DMS53 (cell line): ENCODE results near the gene KRT84.
A peak's percentile ranks its signal among the peaks of the same experiment; 100 is the strongest.
"Not testable (repeated sequence)": the region's sequence is repeated elsewhere in the genome, so short reads cannot be mapped to it uniquely, and the experiment has no call there.

Experiments
- DNase-seq: peaks from one replicate; lab custom pipeline; 2025; lab: John Stamatoyannopoulos, UW

The KRT84 gene

DNA sequence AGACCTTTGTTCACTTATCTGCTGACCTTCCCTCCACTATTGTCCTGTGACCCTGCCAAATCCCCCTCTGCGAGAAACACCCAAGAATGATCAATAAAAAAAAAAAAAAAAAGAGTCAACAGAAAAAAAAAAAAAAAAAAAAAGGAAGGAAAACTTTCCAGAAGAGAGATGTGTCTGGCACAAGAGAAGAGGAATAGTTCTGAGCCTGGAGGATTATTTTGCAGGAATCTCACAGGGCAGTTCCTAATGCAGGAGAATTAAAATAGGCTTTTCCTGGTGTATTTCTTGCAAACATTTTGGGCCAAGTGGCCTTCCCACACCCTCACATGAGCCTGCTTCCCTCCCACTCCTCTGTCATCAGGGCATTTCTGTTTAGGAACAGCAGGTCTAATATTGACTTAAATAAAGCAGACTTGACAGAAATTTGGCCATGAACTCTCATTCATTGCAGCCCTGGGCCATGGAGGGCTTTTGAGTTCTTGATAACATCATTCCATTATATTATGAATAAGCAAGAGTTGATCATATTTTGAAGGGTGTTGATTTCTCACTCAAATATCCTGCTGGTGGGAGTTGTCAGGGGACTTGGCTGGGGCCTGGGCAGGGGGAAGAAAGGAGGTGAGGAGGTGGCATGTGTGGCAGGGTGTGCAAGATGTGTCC is 25.3 kb upstream of the KRT84 start:
- DNase-seq = not testable (repeated sequence)

- DNase-seq = no peak
Measured at GRCh38 chr12:52407918-52408317, 22.5 kb upstream of the KRT84 start.

DNA sequence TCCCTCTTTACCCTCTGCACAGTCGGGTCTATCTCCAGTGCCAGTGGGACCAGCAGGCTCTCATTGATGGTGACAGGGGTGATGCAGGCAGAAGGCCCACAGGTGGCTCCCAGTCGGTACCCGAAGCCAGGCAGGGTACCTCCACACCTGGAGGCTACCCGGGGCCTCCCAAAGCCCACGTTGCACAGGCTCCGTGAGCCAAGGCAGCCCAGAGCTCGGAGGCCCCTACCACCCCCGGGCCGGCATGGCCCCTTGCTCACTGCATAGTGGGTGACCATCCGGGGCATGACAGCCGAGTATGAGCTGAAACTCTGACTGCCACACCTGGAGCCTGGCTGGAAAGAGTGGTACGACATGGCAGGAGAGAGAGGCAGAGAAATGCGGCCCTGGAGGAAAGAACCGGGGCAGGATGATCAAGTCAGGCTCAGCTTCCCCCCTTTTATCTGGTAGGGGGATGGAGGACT is 20.5 kb upstream of the KRT84 start, which contains the start of gene KRT82:
KRT82 (minus strand) TSS at position 414 of the 464 bp plus-strand sequence; CDS start at position 356, 58 bp downstream.
- DNase-seq = no peak

- no peak for DNase-seq
Measured at GRCh38 chr12:52404951-52405350, 19.5 kb upstream of the KRT84 start.

- DNase-seq = no peak
Measured at GRCh38 chr12:52403561-52403960, 18.1 kb upstream of the KRT84 start.

- DNase-seq = no peak
Measured at GRCh38 chr12:52402873-52403540, 17.6 kb upstream of the KRT84 start.

DNA sequence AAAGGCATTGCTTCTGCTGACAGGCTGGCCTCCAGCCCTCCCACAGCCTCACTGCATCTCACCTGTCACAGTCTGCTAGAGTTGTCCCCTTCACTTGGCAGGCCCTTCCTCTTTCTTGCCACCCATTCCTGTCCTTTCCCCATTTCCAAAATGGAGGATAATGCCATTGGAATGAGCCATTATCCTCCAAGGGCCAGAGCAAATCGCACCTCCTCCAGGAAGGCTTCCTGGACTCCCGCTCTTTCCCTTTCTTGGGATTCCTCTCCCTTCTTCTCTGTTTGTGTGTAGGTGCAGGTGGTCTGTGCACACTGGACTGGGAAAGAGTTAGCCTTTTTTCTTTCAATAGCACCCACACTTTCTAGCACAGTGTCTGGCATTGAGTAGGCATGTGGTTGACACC is 16.9 kb upstream of the KRT84 start:
- DNase-seq = no peak

DNA sequence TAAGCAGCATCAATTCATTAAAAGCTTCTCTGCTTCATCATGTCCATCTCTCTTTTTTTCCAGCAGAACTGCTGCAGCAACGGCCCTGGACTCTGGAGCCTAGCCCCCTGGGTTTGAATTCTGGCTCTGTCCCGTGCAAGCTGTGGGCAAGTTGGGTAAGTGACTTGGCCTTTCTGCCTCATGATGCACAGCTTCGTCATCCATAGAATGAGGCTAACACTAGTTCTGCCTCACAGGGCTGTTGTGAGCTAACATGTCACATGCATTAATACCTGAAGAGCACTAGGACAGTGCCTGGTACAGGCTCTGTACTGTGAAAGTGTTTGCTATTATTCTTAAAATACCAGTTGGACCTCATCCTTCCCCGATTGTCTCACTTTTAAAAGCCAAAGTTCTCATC is 16.5 kb upstream of the KRT84 start:
- DNase-seq = no peak

- no peak for DNase-seq
Measured at GRCh38 chr12:52401526-52401925, 16.1 kb upstream of the KRT84 start.

- DNase-seq = no peak
Measured at GRCh38 chr12:52400906-52401305, 15.5 kb upstream of the KRT84 start.

GRCh38 chr12:52399756-52400155 is 14.3 kb upstream of the KRT84 start:
- DNase-seq = no peak

DNA sequence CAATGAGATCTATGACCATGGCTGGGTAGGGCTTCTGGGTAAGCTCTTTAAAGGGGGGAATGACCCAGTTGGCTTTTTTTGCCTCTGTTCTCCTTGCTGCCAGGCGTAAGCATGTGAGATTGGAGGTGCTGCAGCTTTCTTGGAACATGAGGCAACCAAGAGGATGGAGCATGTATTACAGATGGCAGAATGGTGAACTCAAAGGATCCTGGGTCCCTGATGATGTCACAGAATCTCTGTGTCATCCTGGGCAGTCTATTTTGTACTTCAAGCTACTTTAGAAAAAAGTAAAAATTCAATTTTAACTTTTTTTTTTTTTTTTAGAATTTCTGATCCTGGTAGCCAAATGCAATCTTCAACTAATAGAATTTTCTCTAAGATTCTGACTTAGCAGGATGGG is 12.7 kb upstream of the KRT84 start:
- DNase-seq = peak; percentile 8

GRCh38 chr12:52396656-52397055 is 11.2 kb upstream of the KRT84 start:
- DNase-seq = no peak

DNA sequence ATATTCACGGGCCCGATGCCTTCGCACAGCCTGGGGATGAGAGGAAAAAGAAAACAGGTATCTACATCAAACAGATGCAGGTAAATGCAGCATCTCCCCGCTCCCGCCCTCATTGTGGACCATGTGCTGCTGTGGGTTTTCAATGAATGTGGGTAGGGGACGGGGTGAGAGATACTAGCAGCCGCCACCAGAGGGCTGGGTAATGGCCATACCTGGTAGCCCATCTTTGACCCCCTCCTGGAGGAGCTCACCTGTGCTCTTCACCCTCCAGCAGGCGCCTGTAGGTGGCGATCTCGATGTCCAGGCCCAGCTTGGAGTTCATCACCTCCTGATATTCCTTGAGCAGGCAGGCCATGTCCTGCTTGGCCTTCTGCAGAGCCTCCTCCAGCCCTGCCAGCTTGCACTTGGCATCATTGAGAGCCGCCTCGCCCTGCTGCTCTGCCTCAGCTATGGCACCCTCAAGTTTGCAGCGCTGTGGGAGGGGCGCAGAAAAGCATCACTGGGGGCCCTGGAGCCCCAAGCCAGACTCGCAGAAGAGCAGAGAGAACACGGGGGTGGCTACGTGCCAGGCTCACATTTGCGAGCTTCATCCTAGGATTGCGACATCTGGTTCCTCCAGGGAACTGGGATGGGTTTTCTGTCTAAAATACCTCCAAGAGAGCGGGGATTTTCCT is 10.4 kb upstream of the KRT84 start:
- peak; percentile 76 for DNase-seq

DNA sequence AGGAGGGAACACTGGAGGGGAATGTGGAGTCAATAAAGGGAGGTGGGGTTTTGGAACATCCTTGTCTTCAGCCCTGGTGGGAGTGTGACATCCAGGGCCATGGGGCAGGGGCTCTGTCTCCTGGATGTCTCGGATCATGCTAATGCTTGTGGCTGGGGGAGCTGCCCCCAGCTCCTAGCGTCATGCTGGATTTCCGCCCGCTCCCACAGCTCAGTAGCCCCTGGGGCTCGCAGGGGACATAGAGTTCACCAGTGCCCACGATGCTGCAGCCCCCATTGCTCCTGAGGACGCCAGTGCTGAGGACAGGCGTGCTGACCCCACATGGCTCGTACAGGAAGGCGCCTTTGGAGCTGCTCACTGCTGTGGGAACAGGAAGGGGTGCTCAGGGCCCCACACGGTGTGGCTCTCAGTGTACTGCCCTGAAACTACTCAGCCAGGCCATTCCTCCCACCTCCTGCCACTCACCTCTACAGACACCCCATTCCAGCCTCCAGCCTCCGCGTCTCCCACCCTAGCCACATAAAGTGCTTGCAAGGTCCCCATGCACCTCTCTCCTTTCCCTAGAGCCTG is 9.5 kb upstream of the KRT84 start:
- no peak for DNase-seq

- DNase-seq = no peak
Measured at GRCh38 chr12:52392465-52393007, 7.1 kb upstream of the KRT84 start.

DNA sequence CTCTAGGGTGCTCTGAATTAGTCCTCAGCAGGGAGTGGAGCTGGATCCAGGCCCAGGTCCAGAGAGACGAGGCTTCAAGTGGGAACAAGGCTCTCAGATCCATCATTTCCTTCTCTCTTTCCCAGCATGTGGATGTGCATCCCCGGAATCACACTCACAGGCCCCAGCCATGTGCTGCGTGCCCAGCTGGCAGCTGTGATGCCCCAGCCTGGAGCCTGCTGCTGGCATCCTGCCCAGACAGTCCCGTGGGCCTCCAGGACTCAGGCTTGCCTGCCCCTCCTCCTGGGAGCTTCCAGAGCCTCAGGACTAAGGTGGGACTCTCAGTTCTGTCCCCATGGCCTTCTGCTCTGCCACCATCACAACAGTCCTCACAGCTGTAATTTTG is 6.2 kb upstream of the KRT84 start:
- peak; percentile 51 for DNase-seq

DNA sequence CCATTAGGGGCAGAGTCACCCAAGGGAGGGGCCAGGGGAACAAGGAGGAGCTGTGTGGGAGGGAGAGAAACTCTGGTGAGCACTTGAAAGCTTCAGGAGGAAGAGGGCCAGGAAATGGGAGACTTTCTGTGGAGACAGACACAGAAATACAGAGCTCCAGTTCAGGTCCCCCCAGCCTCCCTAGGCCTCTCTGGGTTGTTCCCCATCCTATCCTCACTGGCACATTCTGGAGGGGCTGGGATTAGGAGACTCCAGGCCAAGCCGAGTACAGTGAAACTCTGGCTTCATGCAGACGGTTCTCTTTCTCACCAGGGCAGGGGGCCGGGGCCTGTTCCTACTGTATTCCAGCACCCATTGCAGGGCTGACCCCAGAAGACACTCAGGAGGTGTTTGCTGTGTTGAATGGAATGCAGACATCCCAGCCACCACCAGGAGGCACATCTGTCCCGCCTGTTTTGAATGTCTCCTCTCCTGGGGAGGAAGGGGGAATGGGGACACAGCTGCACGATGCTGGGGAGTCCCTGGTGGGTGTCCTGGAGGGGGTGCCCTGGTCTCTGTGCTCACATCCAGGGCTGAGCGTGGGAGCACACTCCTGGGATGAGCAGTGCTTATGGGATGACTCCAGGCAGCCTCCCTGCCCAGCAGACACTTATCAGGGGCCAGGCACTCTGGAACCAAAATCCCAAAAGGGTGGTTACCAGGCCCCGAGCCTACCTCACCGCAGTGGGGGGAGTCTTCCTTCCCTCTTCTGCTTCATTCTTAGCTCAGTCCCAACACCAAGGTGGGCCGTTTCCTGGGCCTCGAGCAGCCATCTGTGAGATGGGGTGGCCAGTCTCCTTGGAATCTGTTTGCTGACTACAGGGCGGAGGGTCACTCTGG is 5.5 kb upstream of the KRT84 start:
- DNase-seq = peak; percentile 25

- no peak for DNase-seq
Measured at GRCh38 chr12:52389313-52390207, 4.1 kb upstream of the KRT84 start.

DNA sequence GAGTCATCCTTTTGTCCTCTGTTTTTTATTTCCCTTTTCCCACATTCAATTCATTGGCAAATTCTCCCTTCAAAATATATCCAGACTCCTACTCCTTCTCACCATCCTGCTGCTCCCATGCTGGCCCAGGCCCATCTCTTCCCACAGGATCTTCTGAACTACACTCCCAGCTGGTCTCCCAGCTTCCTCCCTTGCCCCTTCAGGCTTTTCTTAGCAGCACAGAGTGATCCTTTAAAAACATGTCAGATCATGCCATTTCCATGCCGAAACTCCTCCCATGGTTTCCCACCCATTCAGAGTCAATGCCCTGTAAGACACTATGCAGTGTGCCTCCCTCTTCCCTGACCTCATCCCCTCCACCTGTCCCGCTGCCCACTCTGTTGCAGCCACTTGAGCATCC is 2.4 kb upstream of the KRT84 start:
- no peak for DNase-seq
